ENCODE measurements around the gene CAMKMT. TPM values are rescaled to one million over a fixed set of nuclear protein-coding genes. Genes with fewer than 3 reads are reported as not detected.

The CAMKMT gene
- total and polyA plus RNA-seq, 8 donors, result 1.4 to 27.4 (median 6.2) TPM

DNA sequence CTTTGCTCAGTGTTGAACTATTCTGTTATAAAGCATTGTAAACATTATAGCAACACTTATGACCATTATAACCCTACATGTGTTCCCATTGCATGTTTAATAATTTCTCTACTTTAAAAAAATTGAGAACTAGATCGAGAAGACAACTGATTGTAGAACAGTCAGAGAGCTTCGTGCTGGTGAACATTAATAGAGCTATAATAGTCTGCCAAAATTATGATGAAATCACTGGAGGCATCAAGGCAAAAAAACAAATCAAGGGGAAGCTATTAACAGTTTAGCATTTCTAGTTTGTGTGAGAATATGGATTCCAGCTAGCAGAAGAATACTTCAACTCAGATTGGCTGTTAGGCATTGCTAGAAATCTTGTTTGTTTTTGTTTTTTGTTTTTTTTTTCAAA, 284.2 kb downstream of the CAMKMT start:
- Histone ChIP-seq H3K27ac (no peak overlapping the region), H3K4me1 (no peaks in the 10 kb centered on the region), H3K9me3 (no peaks in the 10 kb centered on the region), H3K36me3 (no peaks in the 10 kb centered on the region), H3K27me3 (no peaks in the 10 kb centered on the region), H3K4me3 (no peak overlapping the region)
- no peak for DNase-seq
- intact Hi-C loops (cut with DNase I; ENCODE audit: low total_unique reads), result no loop called here
- no peak for TF ChIP-seq POLR2A (IDR thresholded peaks at IDR 0.05)
- no peak for TF ChIP-seq EP300 (IDR thresholded peaks at IDR 0.05)
- TF ChIP-seq POLR2AphosphoS5 (IDR thresholded peaks at IDR 0.05), result no peak
- no peak for TF ChIP-seq CTCF (IDR thresholded peaks at IDR 0.05)
- WGBS, 5 donors, result 81 to 94% (median 91%) methylated on average over 2 of the region's 2 CpGs

DNA sequence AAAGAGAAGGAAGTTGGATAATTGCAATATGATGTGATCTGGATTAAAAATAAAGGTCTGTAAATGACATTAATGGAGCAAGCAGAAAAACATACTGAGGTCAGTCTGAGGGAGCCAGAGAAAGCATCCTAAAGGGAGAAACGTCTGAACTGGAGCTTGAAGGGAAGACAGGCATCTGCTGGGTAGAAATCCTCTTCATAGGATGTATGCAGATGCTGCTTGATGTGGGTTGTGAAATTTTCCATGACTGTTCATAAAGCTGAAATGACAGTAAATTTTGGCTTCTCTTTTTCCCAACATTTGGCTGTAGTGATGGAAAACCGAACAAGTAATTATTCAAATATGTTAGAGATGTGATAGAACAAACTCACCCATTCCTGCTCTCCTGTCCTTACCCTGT, 287.6 kb downstream of the CAMKMT start:
- H3K36me3 ChIP-seq, result no peaks in the 10 kb centered on the region
- intact Hi-C loops (cut with DNase I; ENCODE audit: low total_unique reads), result no loop called here
- H3K27me3 ChIP-seq, result no peaks in the 10 kb centered on the region
- H3K9me3 ChIP-seq, result no peaks in the 10 kb centered on the region
- H3K4me1 ChIP-seq, result no peaks in the 10 kb centered on the region
- TF ChIP-seq CTCF (IDR thresholded peaks at IDR 0.05) (no peak), POLR2AphosphoS5 (IDR thresholded peaks at IDR 0.05) (no peak), POLR2A (IDR thresholded peaks at IDR 0.05) (no peak), EP300 (IDR thresholded peaks at IDR 0.05) (no peak)
- no peak for DNase-seq
- no peak overlapping the region for H3K4me3 ChIP-seq
- WGBS, 5 donors, result 76 to 88% (median 85%) methylated on average over 2 of the region's 2 CpGs
- no peak overlapping the region for H3K27ac ChIP-seq

DNA sequence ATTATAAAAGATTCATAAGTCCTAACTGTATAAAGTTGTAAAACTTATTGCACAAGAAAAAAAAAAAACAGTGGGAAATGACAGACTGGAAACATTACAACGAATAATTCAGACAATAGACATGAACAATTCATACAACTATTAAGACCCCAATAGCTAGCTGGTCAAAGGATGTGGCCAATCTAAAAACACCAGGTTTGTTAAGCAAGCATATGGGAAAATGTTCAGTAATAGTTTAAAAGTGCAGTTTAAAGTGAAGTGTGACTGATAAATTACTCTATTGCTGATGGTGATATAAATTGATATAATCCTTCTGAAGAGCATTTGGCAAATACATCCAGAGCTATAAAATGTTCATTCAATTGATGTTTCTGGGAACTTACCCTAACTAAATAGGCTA, 289.0 kb downstream of the CAMKMT start:
- Histone ChIP-seq H3K27ac (no peak overlapping the region), H3K4me1 (no peaks in the 10 kb centered on the region), H3K27me3 (no peaks in the 10 kb centered on the region), H3K9me3 (no peaks in the 10 kb centered on the region), H3K4me3 (no peak overlapping the region), H3K36me3 (no peaks in the 10 kb centered on the region)
- intact Hi-C loops (cut with DNase I; ENCODE audit: low total_unique reads), result no loop called here
- no peak for DNase-seq
- WGBS, 5 donors, result 75 to 97% (median 82%) methylated on average over 1 of the region's 1 CpG
- TF ChIP-seq POLR2A (IDR thresholded peaks at IDR 0.05) (no peak), CTCF (IDR thresholded peaks at IDR 0.05) (no peak), EP300 (IDR thresholded peaks at IDR 0.05) (no peak), POLR2AphosphoS5 (IDR thresholded peaks at IDR 0.05) (no peak)

- intact Hi-C loops (cut with DNase I; ENCODE audit: low total_unique reads), result no loop called here
- Histone ChIP-seq H3K4me3 (no peak overlapping the region), H3K27ac (no peak overlapping the region), H3K9me3 (no peaks in the 10 kb centered on the region), H3K36me3 (no peaks in the 10 kb centered on the region), H3K27me3 (no peaks in the 10 kb centered on the region), H3K4me1 (no peaks in the 10 kb centered on the region)
- 79 to 90% (median 88%) methylated on average over 1 of the region's 1 CpG for WGBS, 5 donors
- no peak for DNase-seq
- TF ChIP-seq EP300 (IDR thresholded peaks at IDR 0.05) (no peak), POLR2A (IDR thresholded peaks at IDR 0.05) (no peak), POLR2AphosphoS5 (IDR thresholded peaks at IDR 0.05) (no peak), CTCF (IDR thresholded peaks at IDR 0.05) (no peak)
These were observed 290.2 kb downstream of the CAMKMT start for GRCh38 chr2:44651974-44652373.
